Activated CD8-positive, alpha-beta memory T cell treated with anti-CD3 and anti-CD28 coated beads, Interleukin-2, amount 10 ng/mL, durations not matched to agents 7 days and 5 days (primary cell): ENCODE results near the gene TOGARAM2. TPM values are rescaled to one million over a fixed set of nuclear protein-coding genes. Genes with fewer than 3 reads are reported as not detected.

Experiments
- ATAC-seq: fragments of 150-1000 bp; cut with Tn5 transposase; one replicate; pipeline ENCODE4 v1.10.0; 2021; ENCODE audit warnings: moderate library complexity
- CTCF ChIA-PET: fragments of 350-600 bp; sonication (Branson Sonifier 250); formaldehyde crosslinking; loops from one replicate; lab custom pipeline; 2021; ENCODE audit warnings: antibody characterized with exemption; lab: Charles Lee
- DNase-seq: peaks from one replicate; pipeline ENCODE4 v3.0.0-alpha.2; 2020
- H3K27ac Mint-ChIP-seq: one replicate; pipeline ENCODE4 v1.8.0; 2021; ENCODE audit warnings: mild to moderate bottlenecking, mixed read lengths
- H3K27me3 Mint-ChIP-seq: one replicate; pipeline ENCODE4 v1.8.0; 2021; ENCODE audit warnings: mixed read lengths
- H3K36me3 Mint-ChIP-seq: one replicate; pipeline ENCODE4 v1.8.0; 2021; ENCODE audit warnings: mild to moderate bottlenecking, mixed read lengths
- H3K4me1 Mint-ChIP-seq: one replicate; pipeline ENCODE4 v1.8.0; 2021; ENCODE audit warnings: mixed read lengths
- H3K4me3 Mint-ChIP-seq: one replicate; pipeline ENCODE4 v1.8.0; 2021; ENCODE audit warnings: mild to moderate bottlenecking, moderate library complexity, mixed read lengths
- H3K9me3 Mint-ChIP-seq: one replicate; pipeline ENCODE4 v1.8.0; 2022; ENCODE audit warnings: low read depth, mixed read lengths
- total RNA-seq, 2 experiments: library from RNA; stranded (reverse); gene quantifications; one replicate each; pipeline ENCODE4 v1.2.3, GENCODE V29; 2021

Gene TOGARAM2
- total RNA-seq, 2 experiments from 2014 or later = 15.0 to 23.9 TPM

DNA sequence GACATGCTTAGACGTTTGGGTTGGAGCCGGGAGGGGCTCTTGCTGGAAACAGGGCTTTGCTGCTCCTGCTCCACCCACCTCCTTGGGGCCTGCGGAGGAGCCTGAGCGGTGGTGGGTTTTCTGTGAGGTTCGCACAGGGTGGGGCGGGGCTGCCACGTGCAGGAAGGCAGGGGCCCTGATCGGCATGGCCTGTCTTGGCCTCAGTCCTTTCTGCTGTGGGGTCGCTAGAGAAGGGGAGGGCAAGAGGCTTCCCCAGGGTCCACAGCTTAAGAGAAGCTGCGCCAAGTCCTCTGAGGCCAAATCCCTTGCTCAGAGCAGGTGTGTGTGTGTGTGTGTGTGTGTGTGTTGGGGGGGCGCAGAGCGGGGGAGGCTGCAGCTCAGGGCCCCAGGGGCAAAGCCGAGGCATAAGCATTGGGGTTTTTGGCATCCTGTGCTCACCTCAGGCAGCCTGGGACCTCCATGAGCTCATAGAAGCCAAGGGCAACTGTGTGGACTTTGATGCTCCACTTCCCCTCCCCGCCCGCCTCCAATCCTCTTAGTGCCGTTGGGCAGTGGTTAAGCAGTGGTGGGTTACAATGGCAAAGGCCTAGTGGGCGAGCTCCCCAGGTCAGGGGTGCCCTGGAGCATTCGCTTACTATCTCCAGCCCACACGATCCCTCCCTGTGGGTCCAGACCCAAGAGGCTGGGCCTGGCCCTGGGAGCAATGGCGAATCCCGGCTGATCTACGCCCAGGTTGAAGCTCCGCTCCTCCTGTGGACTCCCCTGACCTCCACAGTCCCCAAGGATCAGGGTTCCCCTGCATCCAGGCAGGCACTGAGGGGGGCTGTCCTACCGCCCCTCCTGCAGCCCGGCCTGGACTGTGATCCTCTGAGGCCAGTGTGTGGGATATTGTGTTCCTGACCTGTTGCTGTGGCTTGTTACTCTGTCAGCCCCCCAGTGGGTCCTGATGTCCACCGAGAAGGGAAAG, 28.9 kb downstream of the TOGARAM2 start:
- peak; percentile 81 for DNase-seq
- Mint-ChIP-seq H3K36me3 (peaks cover 2% of the 10 kb centered on the region), H3K4me1 (peaks cover 62% of the 10 kb centered on the region), H3K4me3 (peak overlapping the region; percentile 90), H3K9me3 (no peaks in the 10 kb centered on the region), H3K27me3 (no peaks in the 10 kb centered on the region), H3K27ac (peak overlapping the region; percentile 92)
- CTCF ChIA-PET = interaction anchor here (0.9 to 10.4 kb wide), 4 partner anchors 11 to 106 kb away, joined by 3 to 94 read pairs (median 48); no protein-coding TSS in a partner anchor
- peak; percentile 11 for ATAC-seq

DNA sequence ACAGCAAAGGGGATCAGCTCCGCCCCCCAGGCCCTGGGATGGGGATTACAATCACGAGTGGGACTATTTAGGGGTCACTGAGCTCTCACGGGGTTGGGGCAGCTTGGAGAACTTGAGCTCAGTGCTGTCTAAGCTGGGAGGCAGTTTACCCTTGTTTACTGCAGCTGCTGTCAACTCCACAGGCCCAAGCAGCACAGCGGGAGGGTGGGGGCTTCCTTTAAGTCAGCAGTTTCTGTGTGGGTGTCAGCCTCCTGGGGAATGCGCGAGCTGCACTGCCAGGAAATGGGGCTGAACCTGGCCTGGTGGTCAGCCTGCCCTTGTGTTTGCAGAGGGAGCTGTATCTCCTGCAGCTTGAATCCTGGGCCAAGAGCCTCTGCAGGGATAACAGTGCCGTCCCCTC, 29.8 kb downstream of the TOGARAM2 start:
- DNase-seq (peak; percentile 87), ATAC-seq (peak; percentile 16)
- CTCF ChIA-PET = interaction anchor here (0.9 to 10.4 kb wide), 8 partner anchors 11 to 416 kb away, joined by 3 to 94 read pairs (median 3); no protein-coding TSS in a partner anchor
- no peaks in the 10 kb centered on the region for H3K9me3 Mint-ChIP-seq
- peak overlapping the region; percentile 92 for H3K27ac Mint-ChIP-seq
- peak overlapping the region; percentile 90 for H3K4me3 Mint-ChIP-seq
- no peaks in the 10 kb centered on the region for H3K27me3 Mint-ChIP-seq
- peaks cover 72% of the 10 kb centered on the region for H3K4me1 Mint-ChIP-seq
- peaks cover 2% of the 10 kb centered on the region for H3K36me3 Mint-ChIP-seq

GRCh38 chr2:29011418-29012060, 30.4 kb downstream of the TOGARAM2 start:
- DNase-seq = peak; percentile 90
- peak; percentile 22 for ATAC-seq
- Mint-ChIP-seq H3K27ac (peak overlapping the region; percentile 92), H3K9me3 (no peaks in the 10 kb centered on the region), H3K36me3 (peaks cover 4% of the 10 kb centered on the region), H3K4me1 (peaks cover 78% of the 10 kb centered on the region), H3K4me3 (peak overlapping the region; percentile 90), H3K27me3 (no peaks in the 10 kb centered on the region)
- CTCF ChIA-PET = interaction anchor here (0.9 to 10.4 kb wide), 11 partner anchors 12 to 416 kb away, joined by 3 to 94 read pairs (median 3); partner anchors contain the start of genes TOGARAM2 and TRMT61B

DNA sequence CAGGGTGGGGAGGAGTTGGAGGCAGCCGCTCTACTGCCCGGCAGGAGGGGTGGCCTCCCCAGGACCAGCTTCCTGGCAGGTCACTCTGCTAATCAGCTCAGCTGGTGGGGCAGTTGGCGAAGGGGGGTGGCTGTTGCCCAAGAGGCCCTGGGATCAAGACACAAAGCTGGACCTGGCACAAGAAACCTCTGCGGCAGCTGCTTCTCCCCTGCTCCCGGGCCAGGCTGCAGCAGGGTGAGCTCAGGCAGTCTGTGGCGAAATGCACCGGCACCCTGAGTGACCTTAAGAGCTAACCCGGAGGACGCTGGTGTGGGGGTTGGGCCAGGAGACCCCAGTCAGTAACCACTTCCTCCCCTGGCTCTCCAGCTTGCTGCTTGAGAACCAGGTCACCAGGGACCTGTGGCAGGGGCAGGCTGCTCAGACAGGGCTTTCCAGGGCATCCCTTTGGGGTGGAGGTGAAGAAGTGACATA, 31.1 kb downstream of the TOGARAM2 start:
- Mint-ChIP-seq H3K4me3 (peak overlapping the region; percentile 90), H3K4me1 (peaks cover 83% of the 10 kb centered on the region), H3K36me3 (peaks cover 7% of the 10 kb centered on the region), H3K9me3 (no peaks in the 10 kb centered on the region), H3K27me3 (no peaks in the 10 kb centered on the region), H3K27ac (peak overlapping the region; percentile 92)
- DNase-seq = peak; percentile 89
- ATAC-seq = peak; percentile 1
- CTCF ChIA-PET = interaction anchor here (0.7 to 10.4 kb wide), 15 partner anchors 13 to 303 kb away, joined by 3 to 94 read pairs (median 4); partner anchors contain the start of genes TOGARAM2 and TRMT61B

- peaks cover 9% of the 10 kb centered on the region for H3K36me3 Mint-ChIP-seq
- H3K4me3 Mint-ChIP-seq = peak overlapping the region; percentile 90
- H3K9me3 Mint-ChIP-seq = no peaks in the 10 kb centered on the region
- CTCF ChIA-PET = interaction anchor here (0.7 to 10.4 kb wide), 13 partner anchors 14 to 143 kb away, joined by 3 to 94 read pairs (median 5); partner anchors contain the start of genes TOGARAM2 and TRMT61B
- H3K27me3 Mint-ChIP-seq = no peaks in the 10 kb centered on the region
- DNase-seq = no peak
- no peak for ATAC-seq
- peaks cover 85% of the 10 kb centered on the region for H3K4me1 Mint-ChIP-seq
- peak overlapping the region; percentile 92 for H3K27ac Mint-ChIP-seq
Measured at GRCh38 chr2:29013057-29013780, 32.1 kb downstream of the TOGARAM2 start.

DNA sequence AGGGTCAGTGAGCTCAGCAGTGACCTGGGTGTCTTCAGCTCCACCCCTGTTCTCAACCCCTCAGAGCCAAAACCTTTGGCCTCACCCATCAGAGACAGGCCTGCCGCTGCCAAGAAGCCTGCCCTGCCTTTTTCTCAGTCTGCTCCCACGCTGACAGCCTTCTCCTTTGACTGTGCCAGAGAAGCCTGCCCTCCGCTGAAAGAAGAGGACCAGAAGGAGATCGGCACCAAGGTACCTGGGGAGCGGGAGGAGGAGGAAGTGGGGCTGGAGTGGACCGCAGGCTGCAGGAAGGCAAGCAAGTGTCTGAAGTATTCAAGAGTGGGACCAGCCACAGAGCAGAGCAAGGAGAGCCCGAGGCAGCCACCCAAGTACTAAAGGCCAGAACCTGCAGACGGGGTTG, 33.2 kb downstream of the TOGARAM2 start:
- no peaks in the 10 kb centered on the region for H3K9me3 Mint-ChIP-seq
- ATAC-seq = peak; percentile 24

DNA sequence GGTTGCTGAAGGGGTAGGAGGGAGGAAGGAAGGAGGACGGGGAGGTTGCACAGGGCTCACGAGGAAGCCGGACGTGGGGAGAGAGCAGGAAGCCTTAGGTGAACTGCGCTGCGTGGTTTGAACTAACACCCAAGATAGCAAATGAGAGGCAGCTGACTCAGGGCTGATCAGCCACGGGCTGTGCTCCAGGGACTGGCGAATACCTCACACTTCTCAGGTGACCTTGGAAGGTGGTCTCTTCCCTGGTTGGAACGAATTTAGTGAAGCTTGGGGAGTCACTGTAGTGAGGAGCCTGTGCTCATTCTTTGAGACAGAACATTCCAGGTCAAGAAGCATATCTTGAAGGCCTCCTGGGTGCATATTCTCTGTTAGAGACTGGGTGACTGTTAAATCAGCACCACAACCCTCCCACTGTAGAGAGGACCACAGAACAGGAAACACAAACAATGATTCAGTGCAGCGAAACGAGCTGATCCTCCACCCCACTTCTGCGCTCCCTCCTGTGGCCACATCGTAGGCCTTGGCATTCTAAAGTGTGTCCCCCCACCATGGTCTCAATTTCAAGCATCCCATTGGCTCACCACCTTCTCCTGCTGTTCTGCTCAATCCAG, 33.8 kb downstream of the TOGARAM2 start:
- Mint-ChIP-seq H3K9me3 (no peaks in the 10 kb centered on the region), H3K27me3 (no peaks in the 10 kb centered on the region), H3K4me3 (peak overlapping the region; percentile 90), H3K36me3 (peaks cover 14% of the 10 kb centered on the region), H3K27ac (peak overlapping the region; percentile 92), H3K4me1 (peaks cover 75% of the 10 kb centered on the region)
- DNase-seq (peak; percentile 93), ATAC-seq (peak; percentile 71)
- CTCF ChIA-PET = interaction anchor here (0.7 to 10.4 kb wide), 14 partner anchors 10 to 448 kb away, joined by 3 to 94 read pairs (median 6); no protein-coding TSS in a partner anchor

More for the DNA sequence above, 33.2 kb downstream of the TOGARAM2 start:
- Mint-ChIP-seq H3K27ac (peak overlapping the region; percentile 92), H3K36me3 (peaks cover 11% of the 10 kb centered on the region), H3K27me3 (no peaks in the 10 kb centered on the region), H3K4me1 (peaks cover 80% of the 10 kb centered on the region), H3K4me3 (peak overlapping the region; percentile 90)
- no peak for DNase-seq
- CTCF ChIA-PET = interaction anchor here (1.0 to 10.4 kb wide), 8 partner anchors 14 to 447 kb away, joined by 3 to 94 read pairs (median 8); no protein-coding TSS in a partner anchor

- Mint-ChIP-seq H3K4me1 (peaks cover 65% of the 10 kb centered on the region), H3K4me3 (peak overlapping the region; percentile 90), H3K27ac (peak overlapping the region; percentile 92), H3K36me3 (peaks cover 19% of the 10 kb centered on the region), H3K9me3 (no peaks in the 10 kb centered on the region), H3K27me3 (no peaks in the 10 kb centered on the region)
- no peak for DNase-seq
- CTCF ChIA-PET = interaction anchor here (0.9 to 10.4 kb wide), 13 partner anchors 9 to 182 kb away, joined by 3 to 94 read pairs (median 5); no protein-coding TSS in a partner anchor
- ATAC-seq = no peak
Measured at GRCh38 chr2:29015701-29016470, 34.8 kb downstream of the TOGARAM2 start.

DNA sequence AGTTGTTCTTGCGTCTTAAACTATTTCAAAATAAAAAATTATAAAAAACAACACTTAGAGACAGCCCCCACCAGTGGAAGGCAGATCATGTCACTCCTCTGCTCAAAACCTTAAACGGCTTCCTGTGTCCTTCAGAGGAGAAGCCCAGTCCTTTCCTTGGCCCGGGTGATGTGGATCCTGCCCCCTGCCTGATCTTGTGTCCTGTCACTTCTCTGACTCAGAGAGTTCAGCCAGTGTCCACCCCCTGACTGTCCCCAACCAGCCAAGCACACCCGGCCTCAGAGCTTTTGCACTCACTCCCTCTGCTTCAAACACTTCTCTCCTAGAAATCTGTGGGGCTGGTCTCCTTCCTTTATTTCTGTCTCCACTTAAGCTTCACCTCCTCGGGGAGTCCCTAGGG, 35.4 kb downstream of the TOGARAM2 start:
- H3K27ac Mint-ChIP-seq = peak overlapping the region; percentile 92
- H3K36me3 Mint-ChIP-seq = peaks cover 19% of the 10 kb centered on the region
- H3K9me3 Mint-ChIP-seq = no peaks in the 10 kb centered on the region
- no peak for ATAC-seq
- H3K27me3 Mint-ChIP-seq = no peaks in the 10 kb centered on the region
- CTCF ChIA-PET = interaction anchor here (1.1 to 10.4 kb wide), 10 partner anchors 9 to 177 kb away, joined by 3 to 94 read pairs (median 6); no protein-coding TSS in a partner anchor
- H3K4me1 Mint-ChIP-seq = peaks cover 59% of the 10 kb centered on the region
- no peak for DNase-seq
- peak overlapping the region; percentile 90 for H3K4me3 Mint-ChIP-seq

- ATAC-seq (no peak), DNase-seq (no peak)
- Mint-ChIP-seq H3K4me3 (no peak overlapping the region), H3K4me1 (peaks cover 45% of the 10 kb centered on the region), H3K27me3 (no peaks in the 10 kb centered on the region), H3K9me3 (no peaks in the 10 kb centered on the region), H3K36me3 (peaks cover 19% of the 10 kb centered on the region), H3K27ac (peak overlapping the region; percentile 25)
- CTCF ChIA-PET = interaction anchor here (0.8 to 10.4 kb wide), 3 partner anchors 16 to 59 kb away, joined by 3 to 94 read pairs (median 8); no protein-coding TSS in a partner anchor
Measured at GRCh38 chr2:29017716-29018435, 36.8 kb downstream of the TOGARAM2 start.

- Mint-ChIP-seq H3K27ac (no peak overlapping the region), H3K4me1 (peaks cover 7% of the 10 kb centered on the region), H3K9me3 (no peaks in the 10 kb centered on the region), H3K4me3 (no peak overlapping the region), H3K27me3 (no peaks in the 10 kb centered on the region), H3K36me3 (peaks cover 20% of the 10 kb centered on the region)
- DNase-seq (no peak), ATAC-seq (no peak)
- CTCF ChIA-PET = no interaction called here
Measured at GRCh38 chr2:29021886-29022285, 40.8 kb downstream of the TOGARAM2 start.
